Hematopoietic multipotent progenitor cell (in vitro differentiated cells): ENCODE results near the gene TOGARAM2. TPM values are rescaled to one million over a fixed set of nuclear protein-coding genes. Genes with fewer than 3 reads are reported as not detected.
A peak's percentile ranks its signal among the peaks of the same experiment; 100 is the strongest.

ENCODE experiments used
- DNase-seq, 3 donors: peaks; one replicate each; pipeline ENCODE4 v3.0.0-alpha.2; 2011 to 2015; ENCODE audit warnings: low read depth in 2 of 3, low spot score in 2 of 3
- total RNA-seq: library from RNA; depleted of rRNA; stranded (reverse); fragments of >200 nt; gene quantifications from one replicate; pipeline ENCODE4 v1.2.3, GENCODE V29; 2012

TOGARAM2 gene
- total RNA-seq, 1 donor: 3.5 TPM

DNA sequence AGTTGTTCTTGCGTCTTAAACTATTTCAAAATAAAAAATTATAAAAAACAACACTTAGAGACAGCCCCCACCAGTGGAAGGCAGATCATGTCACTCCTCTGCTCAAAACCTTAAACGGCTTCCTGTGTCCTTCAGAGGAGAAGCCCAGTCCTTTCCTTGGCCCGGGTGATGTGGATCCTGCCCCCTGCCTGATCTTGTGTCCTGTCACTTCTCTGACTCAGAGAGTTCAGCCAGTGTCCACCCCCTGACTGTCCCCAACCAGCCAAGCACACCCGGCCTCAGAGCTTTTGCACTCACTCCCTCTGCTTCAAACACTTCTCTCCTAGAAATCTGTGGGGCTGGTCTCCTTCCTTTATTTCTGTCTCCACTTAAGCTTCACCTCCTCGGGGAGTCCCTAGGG is 35.4 kb downstream of the TOGARAM2 start:
- no peak for DNase-seq

DNA sequence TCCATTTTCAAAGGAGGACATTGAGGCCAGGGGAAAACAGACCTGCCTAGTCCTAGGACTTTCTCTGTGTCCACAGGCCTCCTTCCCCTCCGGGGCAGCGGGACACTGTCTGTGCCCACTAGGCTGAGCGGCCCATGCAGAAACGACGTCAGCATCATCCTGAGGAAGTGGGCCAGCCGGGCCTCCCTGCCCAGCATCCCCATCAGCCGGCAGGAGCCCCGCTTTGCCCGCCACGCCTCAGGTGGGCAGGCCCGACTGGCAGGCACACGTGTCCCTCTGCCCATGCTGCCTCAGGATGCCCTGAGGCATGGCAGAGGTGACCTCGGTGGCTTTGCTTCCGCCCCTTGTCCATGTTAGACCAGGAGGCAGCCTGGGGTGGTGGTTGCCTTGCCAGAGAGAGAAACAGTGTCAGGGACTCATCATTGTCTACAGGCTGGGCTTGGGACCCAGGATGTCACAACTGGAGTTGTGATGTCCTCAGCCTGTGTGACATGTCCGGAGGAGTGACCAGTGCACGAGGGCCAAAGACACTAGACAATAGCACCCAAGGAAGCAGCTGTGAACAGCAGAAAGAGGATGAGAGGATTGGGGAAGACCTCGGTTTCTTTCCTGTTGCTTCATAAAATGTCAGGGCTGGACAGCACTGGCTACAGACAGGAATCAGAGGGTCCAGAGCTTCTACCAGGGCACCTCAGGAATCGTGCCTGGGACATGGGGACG is 36.8 kb downstream of the TOGARAM2 start:
- no peak for DNase-seq

DNA sequence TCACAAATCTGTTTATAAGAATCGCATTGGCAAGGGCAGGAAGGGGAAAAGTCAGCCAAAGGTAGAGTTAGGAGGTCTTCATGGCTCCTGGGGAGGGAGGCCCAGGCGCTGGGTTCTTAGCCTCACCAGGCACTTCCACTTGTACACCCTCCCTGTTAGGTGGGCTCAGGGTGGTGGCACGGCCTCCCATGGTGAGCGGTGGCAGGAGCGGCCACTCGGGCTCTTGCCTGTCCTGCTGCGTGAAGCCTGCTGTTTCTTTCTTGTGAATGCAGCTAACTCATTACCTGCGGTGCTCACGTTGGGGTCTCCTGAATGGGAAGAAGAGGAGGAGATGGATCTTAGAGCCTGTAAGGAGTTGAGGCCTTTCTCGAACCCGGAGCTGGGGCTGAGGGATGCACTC is 40.8 kb downstream of the TOGARAM2 start:
- DNase-seq: no peak

DNA sequence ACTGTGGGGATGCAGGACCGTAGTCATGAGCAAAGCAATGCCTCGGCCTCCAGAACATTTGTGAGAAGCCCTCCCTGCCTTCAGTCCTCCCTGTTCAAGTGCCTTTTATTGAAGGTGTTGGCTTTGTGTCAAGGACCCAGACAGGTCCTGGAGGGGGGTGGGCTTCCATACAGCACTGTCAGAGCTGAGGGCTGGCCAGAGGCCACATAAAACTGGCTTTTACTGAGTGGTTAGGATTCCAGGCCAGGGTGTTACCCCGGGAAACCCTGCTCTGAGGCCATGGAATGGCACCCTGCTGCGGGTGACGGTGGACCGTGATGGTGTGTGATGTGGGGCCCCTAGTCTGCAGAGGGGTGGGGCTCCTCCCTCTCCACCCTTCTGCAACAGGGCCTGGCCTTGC is 41.6 kb downstream of the TOGARAM2 start:
- no peak for DNase-seq

- no peak for DNase-seq
Measured at GRCh38 chr2:29023188-29023587, 42.1 kb downstream of the TOGARAM2 start.

- no peak for DNase-seq
Measured at GRCh38 chr2:29024882-29025430, 43.9 kb downstream of the TOGARAM2 start.

DNA sequence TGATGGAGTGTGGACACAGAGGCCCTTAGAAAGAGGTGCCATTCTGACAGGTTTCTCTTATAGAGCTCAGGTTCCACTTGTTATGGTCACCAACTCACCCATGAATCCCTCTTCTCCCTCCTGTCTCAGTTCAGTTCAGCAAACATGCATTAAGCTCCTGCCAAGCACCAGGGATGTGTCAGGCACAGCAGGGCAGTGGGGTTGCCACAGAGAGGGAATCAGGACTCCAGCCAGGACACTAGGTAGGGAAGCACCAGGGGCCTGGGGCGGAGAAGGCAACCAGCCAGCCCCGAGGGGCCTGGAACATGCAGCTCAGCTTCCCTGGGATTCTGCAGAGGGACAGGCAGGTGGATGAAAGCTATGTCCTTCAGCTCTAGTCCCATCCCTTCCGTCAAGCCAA is 44.6 kb downstream of the TOGARAM2 start:
- DNase-seq: no peak

GRCh38 chr2:29031046-29031445 is 49.9 kb downstream of the TOGARAM2 start:
- DNase-seq: no peak

GRCh38 chr2:29032189-29032588 is 51.1 kb downstream of the TOGARAM2 start:
- DNase-seq: no peak

- no peak for DNase-seq
Measured at GRCh38 chr2:29033172-29033571, 52.1 kb downstream of the TOGARAM2 start.

DNA sequence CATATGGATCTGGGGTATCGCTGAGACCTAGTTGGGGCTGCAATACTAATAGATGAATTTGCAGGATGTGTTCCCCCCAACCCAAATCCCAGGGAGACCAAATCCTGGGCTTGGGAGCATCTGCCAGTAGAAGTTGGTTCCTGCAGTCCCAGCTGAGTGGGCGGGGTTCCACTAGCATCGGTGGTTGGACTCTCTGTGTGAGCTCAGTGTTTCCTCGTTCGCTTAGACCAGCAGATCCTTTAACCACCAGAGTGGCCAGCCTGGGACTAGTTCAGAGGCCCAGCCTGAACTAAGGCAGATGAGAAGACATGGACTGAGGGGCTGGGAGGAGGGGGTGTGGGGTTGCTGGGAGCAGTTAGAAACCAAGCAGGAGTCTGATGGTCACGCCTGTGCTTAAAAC is 52.6 kb downstream of the TOGARAM2 start:
- no peak for DNase-seq

- DNase-seq: peak in 1 of 3 donors; percentile 62
Measured at GRCh38 chr2:29035016-29035745, 54.1 kb downstream of the TOGARAM2 start.

DNA sequence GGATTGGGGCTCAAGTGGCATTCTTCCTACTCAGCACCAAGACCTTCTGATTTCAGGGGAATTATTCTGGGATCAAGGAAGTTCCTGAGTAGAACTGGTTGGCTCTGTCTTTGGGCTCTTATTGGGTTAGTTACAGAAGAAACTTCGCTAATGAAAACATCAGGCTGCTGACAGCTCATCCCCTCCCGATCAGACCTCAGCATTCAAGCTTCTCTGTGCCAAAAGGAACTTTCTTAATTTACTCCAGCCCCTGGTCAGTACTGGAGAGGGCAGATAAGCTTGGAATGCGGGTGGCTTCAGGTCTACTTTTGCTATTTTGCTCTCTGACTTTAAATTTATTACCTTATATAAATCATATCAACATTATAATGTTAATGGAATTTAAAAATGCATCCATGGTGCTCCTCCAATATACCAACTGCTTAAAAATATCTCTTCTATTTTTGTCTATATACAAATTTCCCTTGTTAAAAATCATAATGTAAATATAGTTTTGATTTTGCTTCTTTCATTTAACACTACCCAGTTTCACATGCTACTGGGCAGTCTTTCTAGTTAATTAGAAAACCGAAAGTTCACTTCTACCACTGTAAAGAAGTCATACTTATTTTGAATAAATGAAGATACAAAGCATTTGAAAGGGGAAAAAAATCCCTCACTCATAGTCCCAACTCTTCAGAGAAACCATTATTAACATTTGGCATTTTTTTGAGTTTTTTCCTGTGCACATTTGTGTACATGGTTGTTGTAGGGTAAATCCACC is 58.8 kb downstream of the TOGARAM2 start:
- DNase-seq: no peak

DNA sequence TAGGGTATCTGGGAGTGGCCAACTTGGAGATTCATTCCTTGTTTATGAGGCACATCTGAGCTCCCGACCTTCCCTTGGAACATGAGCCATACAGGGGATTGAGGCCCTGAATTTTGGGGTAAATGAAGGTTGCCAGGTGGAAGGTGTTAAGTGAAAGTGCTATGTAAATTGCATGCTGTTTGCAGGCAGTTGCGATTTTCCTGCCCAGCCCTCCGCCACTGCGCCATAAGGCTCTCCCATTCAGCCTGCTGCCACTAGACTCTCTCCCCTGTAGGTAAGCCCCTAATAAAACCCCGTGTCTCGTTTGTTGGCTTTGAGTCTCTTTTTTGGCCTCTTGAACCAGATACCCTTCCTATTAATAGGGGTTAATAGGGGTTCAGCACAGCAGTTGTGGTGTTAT is 59.5 kb downstream of the TOGARAM2 start:
- DNase-seq: no peak

GRCh38 chr2:29041161-29041660 is 60.1 kb downstream of the TOGARAM2 start:
- no peak for DNase-seq

DNA sequence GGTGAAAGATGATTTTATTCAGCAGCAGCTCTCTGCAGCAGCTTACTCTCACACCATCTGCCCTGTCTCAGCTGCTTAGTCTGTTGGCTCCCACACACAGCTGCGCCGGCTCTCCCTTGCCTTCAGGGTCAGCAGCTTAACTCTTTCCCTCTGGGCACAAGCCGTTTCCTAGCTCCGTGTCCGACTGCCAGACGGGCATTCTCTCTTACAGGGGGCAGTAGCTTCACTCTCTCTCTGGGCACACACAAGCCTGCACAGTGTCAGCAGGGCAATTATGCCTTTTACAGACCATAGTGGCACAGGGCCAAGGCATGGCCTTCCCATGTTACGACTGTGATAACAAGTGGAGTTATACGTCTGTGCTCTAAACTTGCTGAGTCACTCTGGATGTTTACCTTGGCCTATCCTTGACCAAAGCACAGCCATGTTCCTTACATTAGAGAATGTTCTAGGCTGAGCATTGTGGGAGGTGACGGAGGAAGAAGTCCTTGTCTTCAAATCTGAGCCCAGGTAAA is 61.5 kb downstream of the TOGARAM2 start:
- no peak for DNase-seq

GRCh38 chr2:29044459-29044858 is 63.4 kb downstream of the TOGARAM2 start:
- DNase-seq: no peak

DNA sequence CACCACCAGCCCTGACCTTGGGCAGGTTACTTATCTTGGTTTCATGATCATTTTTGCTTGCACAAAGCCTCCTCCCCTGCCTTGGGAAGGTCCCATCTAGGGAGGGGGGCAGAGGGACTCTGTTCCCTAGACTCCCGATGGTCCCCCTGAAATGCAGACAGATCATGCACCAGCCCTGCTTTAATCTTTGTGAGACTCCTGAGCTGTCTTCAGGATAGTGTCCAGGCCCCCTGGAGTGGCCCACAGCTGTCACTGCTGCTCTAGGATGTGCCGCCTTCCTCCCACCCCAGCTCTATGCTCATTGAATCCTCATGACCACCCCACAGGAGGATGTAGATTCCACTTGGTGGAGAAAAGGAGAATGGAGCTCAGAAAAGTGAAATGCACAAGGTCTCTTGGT is 65.2 kb downstream of the TOGARAM2 start:
- DNase-seq: no peak

DNA sequence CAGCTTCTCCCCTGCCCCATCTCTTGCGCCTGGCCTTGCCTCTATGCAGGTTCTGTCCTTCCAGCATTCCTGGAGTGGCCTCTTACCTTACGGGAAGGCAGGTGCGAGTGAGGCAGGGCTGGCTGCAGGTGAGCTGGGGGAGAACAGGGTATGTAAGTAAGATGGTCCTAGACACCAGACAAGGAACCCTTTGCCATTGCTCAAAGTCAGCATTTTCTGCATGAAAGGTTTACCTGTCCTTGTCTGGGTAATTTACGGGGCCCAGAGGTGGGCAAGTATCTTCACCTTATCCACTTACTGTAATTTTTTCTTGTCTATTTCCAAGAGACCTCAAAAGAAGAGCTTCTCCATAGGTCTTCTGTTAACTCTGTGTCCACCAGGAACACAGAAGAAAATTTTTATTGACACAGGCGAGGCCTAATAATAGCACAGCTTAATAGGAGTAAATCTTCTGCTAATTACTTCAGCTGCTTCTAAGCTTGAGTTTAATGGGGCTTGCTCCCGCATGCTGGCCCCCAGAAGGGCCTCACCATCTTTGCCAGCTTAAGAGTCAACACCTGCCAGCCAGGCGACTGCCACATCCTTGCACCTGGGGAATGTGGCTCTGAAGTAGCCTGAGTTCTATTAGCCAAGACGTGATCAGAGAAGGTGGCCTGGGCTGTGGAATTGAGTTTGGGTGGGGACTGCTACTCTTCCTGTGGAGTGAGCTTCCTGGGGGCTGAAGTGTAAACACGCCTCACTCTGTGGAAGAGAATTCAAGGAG is 66.2 kb downstream of the TOGARAM2 start:
- DNase-seq: no peak

- DNase-seq: no peak
Measured at GRCh38 chr2:29050591-29050990, 69.5 kb downstream of the TOGARAM2 start.
